ENCODE data around the gene DENND1A. TPM values are rescaled to one million over a fixed set of nuclear protein-coding genes. Genes with fewer than 3 reads are reported as not detected.

The DENND1A gene
- total and polyA plus RNA-seq, 11 donors = 9.8 to 24.0 (median 14.7) TPM

DNA sequence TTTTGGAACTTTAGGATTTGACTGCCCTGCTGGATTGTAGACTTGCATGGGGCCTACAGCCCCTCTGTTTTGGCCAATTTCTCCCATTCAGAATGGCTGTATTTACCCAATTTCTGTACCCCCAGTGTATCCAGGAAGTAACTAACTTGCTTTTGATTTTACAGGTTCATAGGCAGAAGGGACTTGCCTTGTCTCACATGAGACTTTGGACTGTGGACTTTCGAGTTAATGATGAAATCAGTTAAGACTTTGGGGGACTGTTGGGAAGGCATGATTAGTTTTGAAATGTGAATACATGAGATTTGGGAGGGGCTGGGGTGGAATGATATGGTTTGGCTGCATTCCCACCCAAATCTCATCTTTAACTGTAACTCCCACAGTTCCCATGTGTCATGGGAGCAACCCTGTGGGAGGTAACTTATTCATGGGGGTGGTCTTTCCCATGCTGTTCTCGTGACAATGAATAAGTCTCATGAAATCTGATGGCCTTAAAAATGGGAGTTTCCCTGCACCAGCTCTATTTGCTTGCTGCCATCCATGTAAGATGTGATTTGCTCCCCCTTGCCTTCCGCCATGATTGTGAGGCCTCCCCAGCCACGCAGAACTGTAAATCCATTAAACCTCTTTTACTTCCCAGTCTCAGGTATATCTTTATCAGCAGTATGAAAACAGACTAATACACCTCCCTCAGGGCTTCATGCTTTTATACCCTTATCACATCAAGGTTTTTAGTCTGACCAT, 206.6 kb downstream of the DENND1A start:
- TF ChIP-seq POLR2A (IDR thresholded peaks at IDR 0.05) = no peak
- TF ChIP-seq, protein P1, sequence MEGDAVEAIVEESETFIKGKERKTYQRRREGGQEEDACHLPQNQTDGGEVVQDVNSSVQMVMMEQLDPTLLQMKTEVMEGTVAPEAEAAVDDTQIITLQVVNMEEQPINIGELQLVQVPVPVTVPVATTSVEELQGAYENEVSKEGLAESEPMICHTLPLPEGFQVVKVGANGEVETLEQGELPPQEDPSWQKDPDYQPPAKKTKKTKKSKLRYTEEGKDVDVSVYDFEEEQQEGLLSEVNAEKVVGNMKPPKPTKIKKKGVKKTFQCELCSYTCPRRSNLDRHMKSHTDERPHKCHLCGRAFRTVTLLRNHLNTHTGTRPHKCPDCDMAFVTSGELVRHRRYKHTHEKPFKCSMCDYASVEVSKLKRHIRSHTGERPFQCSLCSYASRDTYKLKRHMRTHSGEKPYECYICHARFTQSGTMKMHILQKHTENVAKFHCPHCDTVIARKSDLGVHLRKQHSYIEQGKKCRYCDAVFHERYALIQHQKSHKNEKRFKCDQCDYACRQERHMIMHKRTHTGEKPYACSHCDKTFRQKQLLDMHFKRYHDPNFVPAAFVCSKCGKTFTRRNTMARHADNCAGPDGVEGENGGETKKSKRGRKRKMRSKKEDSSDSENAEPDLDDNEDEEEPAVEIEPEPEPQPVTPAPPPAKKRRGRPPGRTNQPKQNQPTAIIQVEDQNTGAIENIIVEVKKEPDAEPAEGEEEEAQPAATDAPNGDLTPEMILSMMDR (IDR thresholded peaks at IDR 0.05) = no peak
- WGBS, 4 donors = 81 to 99% (median 95%) methylated on average over 4 of the region's 4 CpGs
- no peak overlapping the region for H3K27ac ChIP-seq
- intact Hi-C loops (cut with DNase I) = loop anchor here in 3 of 10 donors (10.0 kb wide), 2 partner anchors 301 to 321 kb away; no protein-coding TSS in a partner anchor
- H3K36me3 ChIP-seq = peaks cover 0 to 4% (median 0%) of the 10 kb centered on the region in 9 donors
- H3K27me3 ChIP-seq = no peaks in the 10 kb centered on the region
- no peak overlapping the region for H3K4me3 ChIP-seq
- peaks cover 0 to 13% (median 0%) of the 10 kb centered on the region in 12 donors for H3K9me3 ChIP-seq
- no peak for DNase-seq
- H3K4me1 ChIP-seq = no peaks in the 10 kb centered on the region
- no peak for ATAC-seq

DNA sequence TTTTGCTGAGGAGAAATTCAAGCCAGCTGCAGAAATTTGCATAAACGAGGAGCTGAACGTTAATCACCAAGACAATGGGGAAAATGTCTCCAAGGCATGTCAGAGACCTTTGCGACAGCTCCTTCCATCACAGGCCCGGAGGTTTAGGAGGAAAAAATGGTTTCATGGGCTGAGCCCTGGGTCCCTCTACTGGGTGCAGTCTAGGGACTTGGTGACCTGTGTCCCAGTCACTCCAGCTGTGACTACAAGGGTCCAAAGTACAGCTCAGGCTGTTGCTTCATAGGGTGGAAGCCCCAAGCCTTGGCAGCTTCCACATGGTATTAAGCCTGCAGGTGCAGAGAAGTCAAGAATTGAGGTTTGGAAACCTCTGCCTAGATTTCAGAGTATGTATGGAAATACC, 207.5 kb downstream of the DENND1A start:
- ATAC-seq = no peak
- Histone ChIP-seq H3K4me1 (peaks cover 0 to 9% (median 0%) of the 10 kb centered on the region in 12 donors), H3K36me3 (peaks cover 0 to 4% (median 0%) of the 10 kb centered on the region in 9 donors), H3K9me3 (peaks cover 0 to 12% (median 0%) of the 10 kb centered on the region in 12 donors), H3K4me3 (no peak overlapping the region), H3K27ac (no peak overlapping the region), H3K27me3 (no peaks in the 10 kb centered on the region)
- DNase-seq = no peak
- 92 to 97% (median 96%) methylated on average over 4 of the region's 4 CpGs for WGBS, 4 donors
- intact Hi-C loops (cut with DNase I) = loop anchor here in 3 of 10 donors (10.0 kb wide), 2 partner anchors 302 to 322 kb away; no protein-coding TSS in a partner anchor
- TF ChIP-seq, protein P1 (IDR thresholded peaks at IDR 0.05) = no peak

DNA sequence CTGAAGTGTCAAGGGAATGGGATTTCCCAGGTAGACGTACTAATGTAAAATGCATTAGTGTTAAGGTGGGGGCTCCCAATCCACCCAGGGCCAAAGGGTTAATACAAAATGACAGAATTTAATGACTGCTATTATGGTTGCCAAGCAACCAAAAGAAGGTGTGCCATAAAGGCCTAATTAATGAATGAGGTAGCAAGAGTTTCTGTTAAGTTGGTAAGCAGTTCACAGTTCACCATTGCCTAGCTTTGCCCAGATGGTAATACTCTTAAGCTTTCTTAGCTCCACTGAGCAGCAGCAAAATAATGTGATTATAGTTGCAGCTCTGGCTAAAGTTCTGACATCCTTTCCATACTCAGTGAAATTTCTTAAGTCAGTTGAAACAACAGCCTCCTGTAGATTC, 211.7 kb downstream of the DENND1A start:
- TF ChIP-seq POLR2A (IDR thresholded peaks at IDR 0.05) = no peak
- TF ChIP-seq, protein P1 (IDR thresholded peaks at IDR 0.05) = no peak
- WGBS, 4 donors = 91 to 100% (median 93%) methylated on average over 1 of the region's 1 CpG
- DNase-seq = no peak
- Histone ChIP-seq H3K27me3 (no peaks in the 10 kb centered on the region), H3K36me3 (peaks cover 0 to 4% (median 0%) of the 10 kb centered on the region in 9 donors), H3K4me1 (peaks cover 0 to 9% (median 0%) of the 10 kb centered on the region in 12 donors), H3K9me3 (peaks cover 0 to 12% (median 0%) of the 10 kb centered on the region in 12 donors), H3K4me3 (no peak overlapping the region), H3K27ac (no peak overlapping the region)
- ATAC-seq = no peak
- intact Hi-C loops (cut with DNase I) = loop anchor here in 1 of 10 donors (10.0 kb wide), 1 partner anchor 327 kb away; no protein-coding TSS in a partner anchor

DNA sequence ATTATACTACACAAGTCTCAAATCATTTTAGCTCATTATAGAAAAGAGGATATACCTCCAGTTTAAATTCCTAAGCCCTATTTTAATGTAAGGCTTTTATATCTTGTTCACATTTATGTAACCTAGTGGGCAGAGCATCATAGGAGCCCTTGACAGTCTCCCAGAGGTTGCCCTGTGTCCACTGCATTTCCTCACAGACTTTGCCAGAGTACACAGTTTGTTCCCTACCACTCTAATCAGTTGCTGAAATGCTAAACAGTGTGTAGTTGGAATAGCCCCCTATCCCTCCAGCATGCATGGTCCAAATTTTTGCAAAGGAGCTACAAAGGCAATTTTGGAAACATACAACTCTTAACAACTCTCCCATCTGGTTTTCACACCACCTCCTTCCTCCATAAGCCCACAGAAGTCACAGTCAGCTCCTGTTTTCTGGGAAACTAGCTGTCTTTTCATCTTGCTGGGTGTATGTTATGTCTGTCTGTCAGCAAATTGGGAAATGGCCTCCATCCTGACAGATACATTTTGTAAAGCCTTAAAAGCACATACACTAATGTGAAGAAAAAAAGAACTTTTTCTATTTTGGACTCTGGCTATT, 212.2 kb downstream of the DENND1A start:
- intact Hi-C loops (cut with DNase I) = loop anchor here in 1 of 10 donors (10.0 kb wide), 1 partner anchor 327 kb away; no protein-coding TSS in a partner anchor
- H3K9me3 ChIP-seq = peaks cover 0 to 9% (median 0%) of the 10 kb centered on the region in 12 donors
- H3K27me3 ChIP-seq = no peaks in the 10 kb centered on the region
- peaks cover 0 to 9% (median 0%) of the 10 kb centered on the region in 12 donors for H3K4me1 ChIP-seq
- no peak overlapping the region for H3K4me3 ChIP-seq
- no peak for TF ChIP-seq POLR2A (IDR thresholded peaks at IDR 0.05)
- TF ChIP-seq, protein P1 (IDR thresholded peaks at IDR 0.05) = no peak
- H3K27ac ChIP-seq = no peak overlapping the region
- no peak for DNase-seq
- no peak for ATAC-seq
- peaks cover 0 to 4% (median 0%) of the 10 kb centered on the region in 9 donors for H3K36me3 ChIP-seq

Data from heart left ventricle (tissue), 16 donors.